MCF 10A (cell line): ENCODE measurements around the gene LPGAT1. TPM values are rescaled to one million over a fixed set of nuclear protein-coding genes. Genes with fewer than 3 reads are reported as not detected.

Experiments
- BruUV-seq: library from RNA; stranded (reverse); fragments of 400-500 nt; replicated peaks from 2 replicates; lab custom pipeline; 2021; lab: Mats Ljungman, UMichigan
- CTCF ChIA-PET: fragments of 300-600 bp; sonication (Branson Sonifier 250); formaldehyde crosslinking; extraction: SDS; loops from one replicate; lab custom pipeline; 2021; ENCODE audit warnings: antibody characterized with exemption, inconsistent platforms; lab: Yijun Ruan, JAX
- POLR2A ChIA-PET: fragments of 300-600, 350-650 bp; sonication (Branson Sonifier 250); formaldehyde crosslinking; extraction: SDS; loops from one replicate; lab custom pipeline; 2020; ENCODE audit warnings: antibody characterized with exemption, inconsistent platforms; lab: Yijun Ruan, JAX
- DNase-seq: peaks from one replicate; pipeline ENCODE4 v3.0.0-alpha.2; 2018; ENCODE audit not compliant: unreplicated experiment
- H3K27ac Mint-ChIP-seq: one replicate; pipeline ENCODE4 v1.8.0; 2022; ENCODE audit warnings: mild to moderate bottlenecking, low read depth, mixed read lengths; ENCODE audit not compliant: unreplicated experiment
- H3K27me3 Mint-ChIP-seq: one replicate; pipeline ENCODE4 v1.8.0; 2022; ENCODE audit warnings: mixed read lengths; ENCODE audit not compliant: insufficient read depth, unreplicated experiment
- H3K36me3 Mint-ChIP-seq: one replicate; pipeline ENCODE4 v1.8.0; 2022; ENCODE audit warnings: mild to moderate bottlenecking, moderate library complexity, mixed read lengths; ENCODE audit not compliant: insufficient read depth, unreplicated experiment
- H3K4me1 Mint-ChIP-seq: one replicate; pipeline ENCODE4 v1.8.0; 2022; ENCODE audit warnings: mixed read lengths; ENCODE audit not compliant: insufficient read depth, unreplicated experiment
- H3K4me3 Mint-ChIP-seq: one replicate; pipeline ENCODE4 v1.8.0; 2022; ENCODE audit warnings: mild to moderate bottlenecking, moderate library complexity, mixed read lengths; ENCODE audit not compliant: unreplicated experiment
- H3K9me3 Mint-ChIP-seq: one replicate; pipeline ENCODE4 v1.8.0; 2022; ENCODE audit warnings: mixed read lengths; ENCODE audit not compliant: unreplicated experiment
- intact Hi-C: fragments of 100-400 bp; cut with micrococcal nuclease; formaldehyde crosslinking; loops from 2 replicates; pipeline ENCODE4 v1.14.1; 2022
- total RNA-seq: library from RNA; stranded (reverse); gene quantifications from 2 replicates; pipeline ENCODE4 v1.2.3, GENCODE V29; 2022
- TF ChIP-seq, protein P1 (sequence below): fragments of 200-600 bp; IDR thresholded peaks from one replicate; pipeline ENCODE4 v1.8.0; 2022; ENCODE audit warnings: antibody characterized with exemption, mild to moderate bottlenecking; ENCODE audit not compliant: unreplicated experiment

LPGAT1 gene
- total RNA-seq, 1 experiment from 2014 or later, result 76.2 TPM

DNA sequence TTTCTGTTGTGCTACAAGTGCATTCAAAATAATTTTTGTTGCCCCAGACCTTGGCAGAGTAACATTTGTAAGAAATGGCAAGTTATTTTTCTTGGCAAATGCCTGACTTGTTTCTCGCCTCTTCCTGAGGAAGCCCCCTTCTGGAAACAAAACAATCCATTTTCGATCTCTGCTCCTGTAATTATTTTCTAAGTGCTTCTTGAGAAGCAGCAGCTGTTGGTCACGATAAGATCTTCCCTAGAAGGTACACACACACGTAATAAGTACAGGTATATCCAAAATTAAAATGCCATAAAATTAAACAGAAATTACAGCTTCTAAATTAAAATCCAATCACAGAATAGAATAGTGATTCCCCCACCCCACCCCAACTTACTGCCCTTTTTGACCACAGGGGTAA, 47.3 kb downstream of the LPGAT1 start:
- POLR2A ChIA-PET, result interaction anchor here (0.6 to 0.7 kb wide), 3 partner anchors 45 to 121 kb away, joined by 3 read pairs; no protein-coding TSS in a partner anchor
- CTCF ChIA-PET, result interaction anchor here (0.6 to 1.7 kb wide), 4 partner anchors 85 to 248 kb away, joined by 3 to 5 read pairs (median 4); no protein-coding TSS in a partner anchor

DNA sequence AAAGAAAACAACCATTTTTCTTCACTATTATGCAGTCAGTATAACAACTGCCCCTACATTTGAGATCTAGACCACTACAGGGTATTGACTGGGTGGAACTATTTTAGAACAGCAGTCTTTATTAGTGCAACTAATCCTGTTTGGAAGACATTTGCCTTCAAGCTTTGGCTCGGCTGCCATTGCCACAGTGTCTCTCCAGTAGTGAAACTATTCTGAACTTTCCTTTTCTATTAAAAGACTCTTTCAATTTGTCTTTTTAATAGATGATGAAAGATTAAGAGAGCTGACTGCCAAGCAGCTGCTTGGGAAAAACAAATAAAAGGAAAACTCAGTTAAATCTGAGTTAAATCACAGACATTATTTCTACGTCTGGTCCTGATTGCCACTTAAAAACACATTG, 49.3 kb downstream of the LPGAT1 start:
- Mint-ChIP-seq H3K27ac (no peak overlapping the region), H3K27me3 (no peaks in the 10 kb centered on the region), H3K4me3 (no peak overlapping the region), H3K4me1 (no peaks in the 10 kb centered on the region), H3K9me3 (no peaks in the 10 kb centered on the region), H3K36me3 (peaks cover 27% of the 10 kb centered on the region)
- no peak for DNase-seq
- intact Hi-C loops, result no loop called here
- CTCF ChIA-PET, result interaction anchor here (0.6 to 3.6 kb wide), 3 partner anchors 19 to 232 kb away, joined by 4 to 19 read pairs (median 4); no protein-coding TSS in a partner anchor
- TF ChIP-seq, protein P1, sequence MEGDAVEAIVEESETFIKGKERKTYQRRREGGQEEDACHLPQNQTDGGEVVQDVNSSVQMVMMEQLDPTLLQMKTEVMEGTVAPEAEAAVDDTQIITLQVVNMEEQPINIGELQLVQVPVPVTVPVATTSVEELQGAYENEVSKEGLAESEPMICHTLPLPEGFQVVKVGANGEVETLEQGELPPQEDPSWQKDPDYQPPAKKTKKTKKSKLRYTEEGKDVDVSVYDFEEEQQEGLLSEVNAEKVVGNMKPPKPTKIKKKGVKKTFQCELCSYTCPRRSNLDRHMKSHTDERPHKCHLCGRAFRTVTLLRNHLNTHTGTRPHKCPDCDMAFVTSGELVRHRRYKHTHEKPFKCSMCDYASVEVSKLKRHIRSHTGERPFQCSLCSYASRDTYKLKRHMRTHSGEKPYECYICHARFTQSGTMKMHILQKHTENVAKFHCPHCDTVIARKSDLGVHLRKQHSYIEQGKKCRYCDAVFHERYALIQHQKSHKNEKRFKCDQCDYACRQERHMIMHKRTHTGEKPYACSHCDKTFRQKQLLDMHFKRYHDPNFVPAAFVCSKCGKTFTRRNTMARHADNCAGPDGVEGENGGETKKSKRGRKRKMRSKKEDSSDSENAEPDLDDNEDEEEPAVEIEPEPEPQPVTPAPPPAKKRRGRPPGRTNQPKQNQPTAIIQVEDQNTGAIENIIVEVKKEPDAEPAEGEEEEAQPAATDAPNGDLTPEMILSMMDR, result no peak
- POLR2A ChIA-PET, result interaction anchor here (0.9 to 1.2 kb wide), 3 partner anchors 28 to 149 kb away, joined by 3 read pairs; no protein-coding TSS in a partner anchor
- no TSS peak for BruUV-seq

More for the DNA sequence above, 47.3 kb downstream of the LPGAT1 start:
- Mint-ChIP-seq H3K27me3 (no peaks in the 10 kb centered on the region), H3K27ac (no peak overlapping the region), H3K9me3 (no peaks in the 10 kb centered on the region), H3K4me3 (no peak overlapping the region), H3K36me3 (peaks cover 23% of the 10 kb centered on the region), H3K4me1 (no peaks in the 10 kb centered on the region)
- intact Hi-C loops, result no loop called here
- TF ChIP-seq, protein P1, result no peak
- no peak for DNase-seq
- BruUV-seq, result no TSS peak

DNA sequence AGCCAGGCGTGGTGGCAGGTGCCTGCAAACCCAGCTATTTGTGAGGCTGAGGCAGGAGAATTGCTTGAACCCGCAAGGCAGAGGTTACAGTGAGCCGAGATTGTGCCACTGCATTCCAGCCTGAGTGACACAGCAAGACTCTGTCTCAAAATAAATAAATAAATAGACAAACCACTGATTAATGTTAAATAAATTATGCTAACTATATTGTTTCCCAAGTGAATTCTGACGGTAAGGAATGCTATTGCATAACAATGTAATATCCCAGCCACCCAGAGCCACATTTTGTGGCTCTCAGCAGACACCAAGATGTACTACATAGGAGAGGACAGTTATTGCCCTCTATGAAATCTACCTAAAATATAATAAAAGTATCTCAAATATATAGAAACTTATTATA, 55.4 kb downstream of the LPGAT1 start:
- no peaks in the 10 kb centered on the region for H3K9me3 Mint-ChIP-seq
- H3K36me3 Mint-ChIP-seq, result peaks cover 37% of the 10 kb centered on the region
- POLR2A ChIA-PET, result interaction anchor here (2.2 kb wide), 1 partner anchor 13 kb away, joined by 7 read pairs; no protein-coding TSS in a partner anchor
- intact Hi-C loops, result no loop called here
- BruUV-seq, result no TSS peak
- H3K4me1 Mint-ChIP-seq, result no peaks in the 10 kb centered on the region
- CTCF ChIA-PET, result interaction anchor here (0.6 to 2.3 kb wide), 3 partner anchors 13 to 260 kb away, joined by 3 to 8 read pairs (median 3); partner anchors contain the start of genes DTL and INTS7
- no peaks in the 10 kb centered on the region for H3K27me3 Mint-ChIP-seq
- H3K4me3 Mint-ChIP-seq, result no peak overlapping the region
- TF ChIP-seq, protein P1, result no peak
- no peak overlapping the region for H3K27ac Mint-ChIP-seq
- DNase-seq, result peak; percentile 57

DNA sequence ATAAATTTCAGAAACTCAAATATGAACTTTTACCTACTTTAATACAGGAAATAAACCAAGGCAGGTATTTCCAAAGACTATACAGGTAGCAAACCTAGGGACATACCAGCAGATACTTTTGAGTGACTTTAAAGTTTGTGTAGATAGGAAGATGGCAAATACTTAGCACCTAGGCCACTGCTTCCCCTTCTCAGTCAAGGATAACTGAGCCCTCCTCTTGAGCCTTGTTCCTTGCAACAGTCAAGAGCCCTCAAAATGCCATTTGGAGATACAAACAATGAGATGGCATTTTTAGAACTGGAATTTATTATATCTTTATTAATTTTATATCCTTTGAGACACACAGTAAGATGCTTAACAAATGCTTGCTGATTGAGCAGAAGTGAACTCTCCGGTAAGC, 65.9 kb downstream of the LPGAT1 start:
- Mint-ChIP-seq H3K27me3 (no peaks in the 10 kb centered on the region), H3K4me1 (no peaks in the 10 kb centered on the region), H3K9me3 (no peaks in the 10 kb centered on the region), H3K36me3 (peaks cover 20% of the 10 kb centered on the region), H3K27ac (no peak overlapping the region), H3K4me3 (no peak overlapping the region)
- ChIA-PET POLR2A (interaction anchor here (1.0 kb wide), 1 partner anchor 21 kb away, joined by 3 read pairs; no protein-coding TSS in a partner anchor), CTCF (interaction anchor here (0.5 to 1.4 kb wide), 3 partner anchors 16 to 67 kb away, joined by 3 to 4 read pairs (median 4); no protein-coding TSS in a partner anchor)
- no peak for DNase-seq
- intact Hi-C loops, result no loop called here
- TF ChIP-seq, protein P1, result no peak
- BruUV-seq, result no TSS peak
